Panc1 (cell line): ENCODE measurements around the gene PRKG1. TPM values are rescaled to one million over a fixed set of nuclear protein-coding genes. Genes with fewer than 3 reads are reported as not detected.

ENCODE experiments used
- ATAC-seq: fragments of 200-7000 bp; cut with Tn5 transposase; 2 replicates; pipeline ENCODE4 v1.9.1; 2020; ENCODE audit warnings: mild to moderate bottlenecking, moderate library complexity
- BruUV-seq: library from RNA; stranded (reverse); fragments of 400-500 nt; replicated peaks from 2 replicates; lab custom pipeline; 2021; lab: Mats Ljungman, UMichigan
- CTCF ChIA-PET: fragments of 300-600 bp; sonication (Branson Sonifier 250); formaldehyde crosslinking; loops from one replicate; lab custom pipeline; 2022; ENCODE audit warnings: antibody characterized with exemption; lab: Charles Lee
- POLR2A ChIA-PET: fragments of 300-600 bp; sonication (Branson Sonifier 250); formaldehyde crosslinking; loops from one replicate; lab custom pipeline; 2022; ENCODE audit warnings: antibody characterized with exemption; lab: Charles Lee
- DNase-seq: peaks from one replicate; pipeline ENCODE4 v3.0.0-alpha.2; 2010; ENCODE audit warnings: low read depth, low spot score
- H3K27ac ChIP-seq: 2 replicates; pipeline ENCODE4 v1.5.1; 2011; ENCODE audit warnings: mild to moderate bottlenecking, low read length, inconsistent platforms
- H3K27me3 ChIP-seq: fragments of 200-500 bp; sonication (Bioruptor generic); 2 replicates; pipeline ENCODE4 v1.6.0; 2014; ENCODE audit warnings: low read length, inconsistent platforms; ENCODE audit not compliant: control insufficient read depth, insufficient read depth
- H3K36me3 ChIP-seq: fragments of 200-500 bp; sonication (Bioruptor generic); 2 replicates; pipeline ENCODE4 v1.5.1; 2014; ENCODE audit warnings: inconsistent platforms, mild to moderate bottlenecking, low read length, moderate library complexity; ENCODE audit not compliant: control insufficient read depth, insufficient read depth
- H3K4me1 ChIP-seq: 2 replicates; pipeline ENCODE4 v1.5.1; 2011; ENCODE audit warnings: inconsistent platforms, mild to moderate bottlenecking, low read length, moderate library complexity; ENCODE audit not compliant: control insufficient read depth, insufficient read depth
- H3K4me3 ChIP-seq, 2 experiments: 2 replicates each; pipeline ENCODE4 v1.5.1; 2011 to 2012; ENCODE audit warnings: low read depth in 2 of 2, low read length in 2 of 2, mild to moderate bottlenecking in 2 of 2, inconsistent platforms in 1 of 2, moderate library complexity in 1 of 2
- H3K9me3 ChIP-seq: fragments of 200-500 bp; sonication (Bioruptor generic); 2 replicates; pipeline ENCODE4 v1.5.1; 2014; ENCODE audit warnings: low read depth, mild to moderate bottlenecking, inconsistent platforms, low read length, moderate library complexity; ENCODE audit not compliant: control insufficient read depth, insufficient read depth
- CTCF ChIP-seq: fragments of 450-650 bp; IDR thresholded peaks from 2 replicates; pipeline ENCODE4 v1.5.1; 2017; ENCODE audit warnings: mild to moderate bottlenecking
- POLR2AphosphoS5 ChIP-seq: IDR thresholded peaks from 2 replicates; pipeline ENCODE4 v1.6.1; 2012; ENCODE audit warnings: mild to moderate bottlenecking, low read depth, low read length, moderate library complexity
- SIN3A ChIP-seq: IDR thresholded peaks from 2 replicates; pipeline ENCODE4 v1.6.1; 2012; ENCODE audit warnings: low read depth, mild to moderate bottlenecking, low read length, moderate library complexity, borderline replicate concordance; ENCODE audit not compliant: insufficient read depth
- TCF7L2 ChIP-seq: IDR thresholded peaks from 2 replicates; pipeline ENCODE4 v1.6.1; 2011; ENCODE audit warnings: mild to moderate bottlenecking, low read depth, low read length, inconsistent platforms
- in situ Hi-C: cut with HindIII; loops from 2 replicates; pipeline ENCODE4 v1.10.0; 2016; ENCODE audit warnings: low sequenced_read_pairs, low pct_unique_long_range_greater_than_20kb
- intact Hi-C: fragments of 100-400 bp; cut with micrococcal nuclease; formaldehyde crosslinking; loops from one replicate; pipeline ENCODE4 v1.10.0; 2022; ENCODE audit not compliant: unreplicated experiment
- total RNA-seq: library from RNA; stranded (reverse); gene quantifications from one replicate; pipeline ENCODE4 v1.2.1, GENCODE V29; 2021; ENCODE audit not compliant: unreplicated experiment
- TF ChIP-seq, protein P1 (sequence below), 2 experiments: IDR thresholded peaks; 2 replicates each; pipeline ENCODE4 v1.6.1; 2011 to 2012; ENCODE audit warnings: low read depth in 2 of 2, control low read depth in 1 of 2, low read length in 1 of 2, mild to moderate bottlenecking in 1 of 2, moderate library complexity in 1 of 2; ENCODE audit not compliant: insufficient read depth in 1 of 2

PRKG1 gene
- total RNA-seq, 1 experiment from 2014 or later: 0.92 TPM

GRCh38 chr10:51789903-51790302 is 715.6 kb downstream of the PRKG1 start:
- intact Hi-C loops: no loop called here
- Histone ChIP-seq H3K27me3 (no peaks in the 10 kb centered on the region), H3K9me3 (no peaks in the 10 kb centered on the region), H3K4me1 (no peaks in the 10 kb centered on the region), H3K4me3 (no peak overlapping the region), H3K27ac (no peak overlapping the region), H3K36me3 (no peaks in the 10 kb centered on the region)
- ChIA-PET CTCF (no interaction called here), POLR2A (no interaction called here)
- no peak for ATAC-seq
- TF ChIP-seq SIN3A: no peak
- TF ChIP-seq, protein P1, sequence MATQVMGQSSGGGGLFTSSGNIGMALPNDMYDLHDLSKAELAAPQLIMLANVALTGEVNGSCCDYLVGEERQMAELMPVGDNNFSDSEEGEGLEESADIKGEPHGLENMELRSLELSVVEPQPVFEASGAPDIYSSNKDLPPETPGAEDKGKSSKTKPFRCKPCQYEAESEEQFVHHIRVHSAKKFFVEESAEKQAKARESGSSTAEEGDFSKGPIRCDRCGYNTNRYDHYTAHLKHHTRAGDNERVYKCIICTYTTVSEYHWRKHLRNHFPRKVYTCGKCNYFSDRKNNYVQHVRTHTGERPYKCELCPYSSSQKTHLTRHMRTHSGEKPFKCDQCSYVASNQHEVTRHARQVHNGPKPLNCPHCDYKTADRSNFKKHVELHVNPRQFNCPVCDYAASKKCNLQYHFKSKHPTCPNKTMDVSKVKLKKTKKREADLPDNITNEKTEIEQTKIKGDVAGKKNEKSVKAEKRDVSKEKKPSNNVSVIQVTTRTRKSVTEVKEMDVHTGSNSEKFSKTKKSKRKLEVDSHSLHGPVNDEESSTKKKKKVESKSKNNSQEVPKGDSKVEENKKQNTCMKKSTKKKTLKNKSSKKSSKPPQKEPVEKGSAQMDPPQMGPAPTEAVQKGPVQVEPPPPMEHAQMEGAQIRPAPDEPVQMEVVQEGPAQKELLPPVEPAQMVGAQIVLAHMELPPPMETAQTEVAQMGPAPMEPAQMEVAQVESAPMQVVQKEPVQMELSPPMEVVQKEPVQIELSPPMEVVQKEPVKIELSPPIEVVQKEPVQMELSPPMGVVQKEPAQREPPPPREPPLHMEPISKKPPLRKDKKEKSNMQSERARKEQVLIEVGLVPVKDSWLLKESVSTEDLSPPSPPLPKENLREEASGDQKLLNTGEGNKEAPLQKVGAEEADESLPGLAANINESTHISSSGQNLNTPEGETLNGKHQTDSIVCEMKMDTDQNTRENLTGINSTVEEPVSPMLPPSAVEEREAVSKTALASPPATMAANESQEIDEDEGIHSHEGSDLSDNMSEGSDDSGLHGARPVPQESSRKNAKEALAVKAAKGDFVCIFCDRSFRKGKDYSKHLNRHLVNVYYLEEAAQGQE (IDR thresholded peaks at IDR 0.05; ENCODE audit: insufficient read depth in 1 of 2, low read depth in 2 of 2, low read length in 1 of 2): no peak
- no peak for TF ChIP-seq TCF7L2
- no peak for TF ChIP-seq POLR2AphosphoS5
- no peak for TF ChIP-seq CTCF
- no peak for DNase-seq
- no TSS peak for BruUV-seq
- in situ Hi-C loops: no loop called here

DNA sequence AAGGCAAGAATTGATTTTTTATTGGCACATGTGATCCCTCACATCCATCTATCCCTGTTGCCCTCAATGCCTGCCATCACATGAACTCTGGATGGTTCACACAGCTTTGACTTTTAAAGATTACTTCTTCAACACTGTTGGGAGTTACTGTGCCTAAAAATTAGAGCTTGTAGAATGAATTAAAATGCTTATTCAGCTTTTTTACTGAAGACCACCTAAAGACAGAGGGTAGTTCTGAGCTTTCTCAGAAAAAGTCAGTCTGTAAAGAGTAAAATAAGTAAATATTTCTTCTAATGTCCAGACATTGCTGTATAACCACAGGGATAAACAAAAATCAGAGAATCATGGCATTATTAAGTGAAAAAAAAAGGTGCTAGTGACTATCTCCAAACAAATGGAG is 718.4 kb downstream of the PRKG1 start:
- no peak for TF ChIP-seq SIN3A
- TF ChIP-seq, protein P1 (IDR thresholded peaks at IDR 0.05; ENCODE audit: insufficient read depth in 1 of 2, low read depth in 2 of 2, low read length in 1 of 2): no peak
- TF ChIP-seq CTCF: no peak
- no peak for TF ChIP-seq TCF7L2
- TF ChIP-seq POLR2AphosphoS5: no peak
- Histone ChIP-seq H3K4me3 (no peak overlapping the region), H3K27me3 (no peaks in the 10 kb centered on the region), H3K4me1 (no peaks in the 10 kb centered on the region), H3K9me3 (peaks cover 3% of the 10 kb centered on the region; the same call in 1 of the 2 replicates), H3K36me3 (no peaks in the 10 kb centered on the region), H3K27ac (no peak overlapping the region)
- intact Hi-C loops (no loop called here), in situ Hi-C loops (no loop called here)
- no TSS peak for BruUV-seq
- DNase-seq (no peak), ATAC-seq (no peak)
- ChIA-PET POLR2A (no interaction called here), CTCF (no interaction called here)
